Panc1 (cell line): Measurements from ENCODE around the gene TMEM222.

Experiments
- REST ChIP-seq, 2 experiments: IDR thresholded peaks; 2 replicates each; pipeline ENCODE4 v1.6.1; 2011 to 2012; ENCODE audit warnings: low read depth in 2 of 2, control low read depth in 1 of 2, low read length in 1 of 2, mild to moderate bottlenecking in 1 of 2, moderate library complexity in 1 of 2; ENCODE audit not compliant: insufficient read depth in 1 of 2
- TF ChIP-seq, protein P1 (sequence below): fragments of 450-650 bp; IDR thresholded peaks from 2 replicates; pipeline ENCODE4 v1.5.1; 2017; ENCODE audit warnings: mild to moderate bottlenecking

GRCh38 chr1:27372022-27372807, 50.3 kb downstream of the TMEM222 start:
- TF ChIP-seq, protein P1, sequence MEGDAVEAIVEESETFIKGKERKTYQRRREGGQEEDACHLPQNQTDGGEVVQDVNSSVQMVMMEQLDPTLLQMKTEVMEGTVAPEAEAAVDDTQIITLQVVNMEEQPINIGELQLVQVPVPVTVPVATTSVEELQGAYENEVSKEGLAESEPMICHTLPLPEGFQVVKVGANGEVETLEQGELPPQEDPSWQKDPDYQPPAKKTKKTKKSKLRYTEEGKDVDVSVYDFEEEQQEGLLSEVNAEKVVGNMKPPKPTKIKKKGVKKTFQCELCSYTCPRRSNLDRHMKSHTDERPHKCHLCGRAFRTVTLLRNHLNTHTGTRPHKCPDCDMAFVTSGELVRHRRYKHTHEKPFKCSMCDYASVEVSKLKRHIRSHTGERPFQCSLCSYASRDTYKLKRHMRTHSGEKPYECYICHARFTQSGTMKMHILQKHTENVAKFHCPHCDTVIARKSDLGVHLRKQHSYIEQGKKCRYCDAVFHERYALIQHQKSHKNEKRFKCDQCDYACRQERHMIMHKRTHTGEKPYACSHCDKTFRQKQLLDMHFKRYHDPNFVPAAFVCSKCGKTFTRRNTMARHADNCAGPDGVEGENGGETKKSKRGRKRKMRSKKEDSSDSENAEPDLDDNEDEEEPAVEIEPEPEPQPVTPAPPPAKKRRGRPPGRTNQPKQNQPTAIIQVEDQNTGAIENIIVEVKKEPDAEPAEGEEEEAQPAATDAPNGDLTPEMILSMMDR, result no peak
- no peak for TF ChIP-seq REST (IDR thresholded peaks at IDR 0.05; ENCODE audit: insufficient read depth in 1 of 2, low read depth in 2 of 2, low read length in 1 of 2)
